SK-N-SH (cell line): ENCODE measurements around the gene SNX32.
"Not testable (repeated sequence)": the region's sequence is repeated elsewhere in the genome, so short reads cannot be mapped to it uniquely, and the experiment has no call there.

Experiments
- CTCF ChIP-seq: fragments of 200-600 bp; sonication (generic); IDR thresholded peaks from 2 replicates; pipeline ENCODE4 v1.6.1; 2017; ENCODE audit warnings: antibody characterized with exemption, mild to moderate bottlenecking, moderate library complexity
- EP300 ChIP-seq, 2 experiments: IDR thresholded peaks; 2 replicates each; pipeline versions ENCODE4 v1.4.0 to v1.6.1; 2012; ENCODE audit warnings: borderline replicate concordance in 1 of 2, low read depth in 1 of 2, low read length in 1 of 2
- EZH2phosphoT487 ChIP-seq: fragments of 200-600 bp; sonication (generic); IDR thresholded peaks from 2 replicates; pipeline ENCODE4 v1.6.1; 2017; ENCODE audit warnings: low read depth, mixed run types, mild to moderate bottlenecking, antibody characterized with exemption, moderate library complexity, borderline replicate concordance
- IRF3 ChIP-seq: fragments of 150-350 bp; IDR thresholded peaks from 2 replicates; pipeline ENCODE4 v1.6.1; 2016; ENCODE audit warnings: mild to moderate bottlenecking, low read depth, low read length
- MAX ChIP-seq: IDR thresholded peaks from 2 replicates; pipeline ENCODE4 v1.4.0; 2012; ENCODE audit warnings: low read depth
- NRF1 ChIP-seq: IDR thresholded peaks from 2 replicates; pipeline ENCODE4 v1.6.1; 2012; ENCODE audit warnings: low read depth, mild to moderate bottlenecking, low read length
- POLR2AphosphoS5 ChIP-seq: IDR thresholded peaks from 2 replicates; pipeline ENCODE4 v1.6.1; 2012; ENCODE audit warnings: low read depth, low read length
- RXRA ChIP-seq: IDR thresholded peaks from 2 replicates; pipeline ENCODE4 v1.4.0; 2012; ENCODE audit warnings: low read depth, mild to moderate bottlenecking, borderline replicate concordance
- SIN3A ChIP-seq: IDR thresholded peaks from 2 replicates; pipeline ENCODE4 v1.6.1; 2012; ENCODE audit warnings: low read depth, mild to moderate bottlenecking, low read length, moderate library complexity, borderline replicate concordance
- SMC3 ChIP-seq: IDR thresholded peaks from 2 replicates; pipeline ENCODE4 v1.6.1; 2012; ENCODE audit warnings: low read depth, low read length, improper control_type of control experiment
- TEAD4 ChIP-seq: IDR thresholded peaks from 2 replicates; pipeline ENCODE4 v1.4.0; 2012; ENCODE audit warnings: mild to moderate bottlenecking, borderline replicate concordance; ENCODE audit not compliant: insufficient read depth

DNA sequence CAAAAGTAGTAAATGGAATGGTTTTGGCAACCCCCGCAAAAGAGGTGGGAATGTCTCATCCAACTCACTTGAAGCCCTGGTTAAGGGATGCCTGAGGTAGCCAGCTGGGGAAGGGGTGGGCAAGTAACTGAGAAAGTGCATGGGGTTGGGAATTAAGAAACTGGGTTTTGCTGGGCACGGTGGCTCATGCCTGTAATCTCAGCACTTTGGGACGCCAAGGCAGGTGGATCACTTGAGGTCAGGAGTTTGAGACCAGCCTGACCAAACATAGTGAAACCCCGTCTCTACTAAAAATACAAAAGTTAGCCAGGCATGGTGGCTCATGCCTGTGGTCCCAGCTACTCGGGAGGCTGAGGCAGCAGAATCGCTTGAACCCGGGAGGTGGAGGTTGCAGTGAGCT is 14.9 kb downstream of the SNX32 start:
- not testable (repeated sequence) for TF ChIP-seq NRF1; CTCF; TEAD4; EZH2phosphoT487; SMC3; MAX; SIN3A; EP300 (IDR thresholded peaks at IDR 0.05; ENCODE audit: borderline replicate concordance in 1 of 2, low read depth in 1 of 2, low read length in 1 of 2); POLR2AphosphoS5; IRF3; RXRA
